Stimulated activated CD8-positive, alpha-beta memory T cell treated with anti-CD3 and anti-CD28 coated beads, Interleukin-7, amount 100 ng/mL, for 4 hours (primary cell): ENCODE results near the gene ZDHHC9.

ENCODE experiments used
- DNase-seq, 2 donors: peaks; one replicate each; pipeline ENCODE4 v3.0.0-alpha.2; 2020; ENCODE audit warnings: low read depth in 2 of 2

Gene ZDHHC9

GRCh38 chrX:129823115-129823514 is 20.6 kb downstream of the ZDHHC9 start:
- peak; percentile 21 to 25 for DNase-seq

- DNase-seq = no peak
These were observed 25.6 kb downstream of the ZDHHC9 start for GRCh38 chrX:129818123-129818522.

GRCh38 chrX:129813662-129814368 is 29.9 kb downstream of the ZDHHC9 start:
- no peak for DNase-seq

GRCh38 chrX:129808829-129809796 is 34.6 kb downstream of the ZDHHC9 start:
- no peak for DNase-seq

- no peak for DNase-seq
These were observed 35.4 kb downstream of the ZDHHC9 start for GRCh38 chrX:129808158-129808828.

GRCh38 chrX:129804806-129805205 is 38.9 kb downstream of the ZDHHC9 start:
- DNase-seq = no peak

GRCh38 chrX:129802863-129803262 is 40.8 kb downstream of the ZDHHC9 start:
- DNase-seq = no peak

- DNase-seq = no peak
These were observed 43.5 kb downstream of the ZDHHC9 start for GRCh38 chrX:129800186-129800585.

GRCh38 chrX:129798888-129799287 is 44.8 kb downstream of the ZDHHC9 start:
- DNase-seq = no peak

GRCh38 chrX:129798456-129798855 is 45.2 kb downstream of the ZDHHC9 start:
- DNase-seq = no peak

GRCh38 chrX:129797251-129797906 is 46.3 kb downstream of the ZDHHC9 start:
- DNase-seq = no peak

GRCh38 chrX:129795584-129795983 is 48.1 kb downstream of the ZDHHC9 start:
- no peak for DNase-seq

- no peak for DNase-seq
These were observed 50.0 kb downstream of the ZDHHC9 start for GRCh38 chrX:129793604-129794191.

- DNase-seq = no peak
These were observed 50.9 kb downstream of the ZDHHC9 start for GRCh38 chrX:129792586-129793291.

GRCh38 chrX:129791961-129792570 is 51.6 kb downstream of the ZDHHC9 start:
- DNase-seq = no peak

- DNase-seq = no peak
These were observed 52.4 kb downstream of the ZDHHC9 start for GRCh38 chrX:129791336-129791735.

GRCh38 chrX:129790808-129791207 is 52.9 kb downstream of the ZDHHC9 start:
- no peak for DNase-seq

GRCh38 chrX:129790146-129790545 is 53.5 kb downstream of the ZDHHC9 start:
- no peak for DNase-seq

- no peak for DNase-seq
These were observed 55.2 kb downstream of the ZDHHC9 start for GRCh38 chrX:129788527-129788926.

- DNase-seq = no peak
These were observed 56.2 kb downstream of the ZDHHC9 start for GRCh38 chrX:129787336-129788055.
